Measurements from ENCODE around the gene SMO.
"Not testable (repeated sequence)": the region's sequence is repeated elsewhere in the genome, so short reads cannot be mapped to it uniquely, and the experiment has no call there.

SMO gene

GRCh38 chr7:129169686-129170440, 18.6 kb upstream of the SMO start:
- no peak for DNase-seq (ENCODE audit: low read depth)

DNA sequence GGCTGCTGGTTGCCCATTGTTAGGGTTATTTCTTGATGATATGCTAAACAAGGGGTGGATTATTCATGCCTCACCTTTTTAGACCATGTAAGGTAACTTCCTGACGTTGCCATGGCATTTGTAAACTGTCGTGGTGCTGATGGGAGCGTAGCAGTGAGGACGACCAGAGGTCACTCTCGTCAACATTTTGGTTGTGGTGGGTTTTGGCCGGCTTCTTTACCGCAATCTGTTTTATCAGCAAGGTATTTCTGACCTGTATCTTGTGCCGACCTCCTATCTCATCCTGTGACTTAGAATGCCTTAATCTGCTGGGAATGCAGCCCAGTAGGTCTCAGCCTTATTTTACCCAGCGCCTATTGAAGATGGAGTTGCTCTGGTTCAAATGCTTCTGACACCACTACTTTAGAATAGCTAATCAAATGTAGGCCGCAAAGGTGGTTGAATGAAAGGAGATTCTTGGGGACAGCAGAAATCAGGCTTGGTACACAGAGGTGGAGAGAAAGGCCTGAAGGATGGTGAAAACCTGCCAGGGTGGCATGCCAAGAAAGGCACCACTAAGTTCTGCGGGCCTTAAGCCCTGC, 17.9 kb upstream of the SMO start:
- DNase-seq (ENCODE audit: low read depth): no peak

GRCh38 chr7:129173861-129174260, 14.6 kb upstream of the SMO start:
- not testable (repeated sequence) for DNase-seq (ENCODE audit: low read depth)

DNA sequence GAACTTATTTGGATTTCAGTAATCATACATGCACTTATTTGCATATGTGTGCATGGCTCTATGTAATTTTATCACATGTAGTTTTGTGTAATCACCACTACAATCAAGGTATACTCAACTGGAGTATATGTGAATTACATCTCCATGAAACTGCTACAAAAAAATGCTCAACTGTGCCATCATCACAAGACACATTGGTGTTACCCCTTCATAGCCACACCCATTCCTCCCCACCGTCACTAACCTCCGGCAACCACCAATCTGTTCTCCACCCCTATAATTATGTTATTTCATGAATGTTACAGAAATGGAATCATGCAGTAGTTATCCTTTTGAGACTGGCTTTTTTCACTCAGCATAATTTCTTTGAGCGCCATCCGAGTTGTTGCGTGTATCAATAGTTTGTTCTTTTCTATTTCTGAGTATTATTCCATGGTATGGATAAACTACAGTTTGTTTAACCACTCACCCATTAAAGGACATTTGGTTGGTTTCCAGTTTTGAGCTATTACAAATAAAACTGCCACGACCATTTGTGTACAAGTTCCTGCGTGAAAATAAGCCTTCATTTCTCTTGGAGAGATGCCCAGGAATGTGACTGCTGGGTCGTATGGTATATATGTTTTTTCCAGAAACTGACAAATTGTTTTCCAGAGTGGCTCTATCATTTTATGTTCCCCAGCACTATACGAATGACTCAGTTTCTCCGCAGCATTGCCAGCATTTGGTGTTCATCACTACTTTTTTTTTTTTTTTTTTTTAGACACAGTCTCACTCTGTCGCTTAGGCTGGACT, 11.3 kb upstream of the SMO start:
- no peak for DNase-seq (ENCODE audit: low read depth)

DNA sequence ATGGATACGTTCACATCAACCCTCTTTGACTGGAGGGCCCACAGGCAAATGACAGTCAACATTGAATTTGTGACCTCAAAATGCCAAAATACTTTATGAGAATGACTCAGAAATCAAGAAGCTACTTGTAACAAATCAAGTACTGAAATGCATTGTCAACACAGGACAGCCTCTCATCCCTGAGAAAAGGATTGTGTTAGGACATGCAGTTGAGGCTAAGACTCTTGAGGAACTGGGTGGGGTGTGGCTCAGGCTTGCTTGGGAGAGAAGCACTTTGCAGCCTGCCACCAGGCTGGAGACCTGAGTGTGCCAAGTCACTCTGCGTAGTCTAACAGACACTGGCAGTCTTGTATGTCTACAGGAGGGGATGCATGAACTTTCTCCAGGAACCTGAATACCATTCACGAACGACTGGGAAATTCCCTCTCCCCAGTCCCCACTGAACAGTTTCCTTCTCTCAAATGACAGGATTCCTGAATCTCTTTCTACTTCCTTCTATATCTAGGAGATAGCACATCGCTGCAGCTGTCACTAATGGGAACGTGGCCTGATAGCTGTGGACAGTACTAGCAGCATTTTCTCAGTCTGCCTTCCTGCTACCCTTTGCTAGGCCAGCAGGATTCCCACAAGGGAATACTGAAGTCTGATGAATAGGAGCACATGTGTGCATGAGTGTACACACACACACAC, 3.3 kb upstream of the SMO start:
- DNase-seq (ENCODE audit: low read depth): no peak

DNA sequence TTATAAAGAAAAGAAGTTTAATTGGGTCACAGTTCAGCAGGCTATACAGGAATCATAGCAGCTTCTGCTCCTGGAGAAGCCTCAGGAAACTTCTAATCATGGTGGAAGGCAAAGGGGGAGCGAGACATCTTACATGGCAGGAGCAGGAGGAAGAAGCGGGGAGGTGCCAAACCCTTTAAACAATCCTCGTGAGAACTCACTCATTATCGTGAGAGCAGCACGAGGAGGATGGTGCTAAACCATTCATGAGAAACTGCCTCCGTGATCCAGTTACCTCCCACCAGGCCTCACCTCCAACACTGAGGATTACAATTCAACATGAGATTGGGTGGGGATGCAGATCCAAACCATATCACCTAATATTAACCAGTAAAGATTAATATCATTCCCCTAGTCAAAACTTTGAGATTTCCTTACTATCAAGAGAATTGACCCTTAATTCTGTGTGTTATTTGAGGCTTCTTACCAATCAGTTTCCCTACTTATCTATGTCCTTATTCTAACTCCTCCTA, 1.6 kb upstream of the SMO start:
- DNase-seq (ENCODE audit: low read depth): no peak

DNA sequence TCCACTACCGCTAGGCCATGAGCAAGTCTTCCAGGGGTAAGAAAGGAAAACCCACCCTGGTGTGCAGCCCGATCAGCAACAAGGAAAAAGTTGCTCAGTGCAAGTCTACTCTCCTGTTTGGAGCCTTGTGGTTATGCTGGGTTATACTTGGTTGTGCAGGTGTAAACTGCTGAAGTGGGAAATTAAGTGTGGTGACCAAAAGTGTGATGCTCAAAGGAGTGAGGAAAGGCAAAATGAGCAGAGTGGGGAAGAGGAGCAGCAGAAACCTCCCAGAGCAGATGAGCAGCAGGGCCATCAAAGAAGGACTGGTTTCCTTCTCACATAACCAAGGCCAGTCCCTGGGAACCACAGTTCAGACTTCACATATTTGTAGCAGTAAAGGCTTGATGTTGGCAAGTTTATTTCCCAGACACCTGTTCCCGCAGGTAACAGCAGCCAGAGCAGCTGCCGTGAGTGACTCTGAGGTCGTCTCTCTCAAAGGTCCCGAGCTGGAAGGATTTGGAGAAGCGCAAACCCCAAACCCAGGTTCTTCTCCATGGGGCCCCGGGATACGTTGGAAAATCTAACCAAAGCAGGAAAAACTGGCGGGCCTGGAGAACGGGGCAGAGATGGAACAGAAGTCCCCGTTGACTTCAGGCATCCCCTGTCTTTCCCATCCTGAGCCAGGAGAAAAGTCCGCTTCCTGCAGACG, 607 bp upstream of the SMO start:
- DNase-seq (ENCODE audit: low read depth): no peak

DNA sequence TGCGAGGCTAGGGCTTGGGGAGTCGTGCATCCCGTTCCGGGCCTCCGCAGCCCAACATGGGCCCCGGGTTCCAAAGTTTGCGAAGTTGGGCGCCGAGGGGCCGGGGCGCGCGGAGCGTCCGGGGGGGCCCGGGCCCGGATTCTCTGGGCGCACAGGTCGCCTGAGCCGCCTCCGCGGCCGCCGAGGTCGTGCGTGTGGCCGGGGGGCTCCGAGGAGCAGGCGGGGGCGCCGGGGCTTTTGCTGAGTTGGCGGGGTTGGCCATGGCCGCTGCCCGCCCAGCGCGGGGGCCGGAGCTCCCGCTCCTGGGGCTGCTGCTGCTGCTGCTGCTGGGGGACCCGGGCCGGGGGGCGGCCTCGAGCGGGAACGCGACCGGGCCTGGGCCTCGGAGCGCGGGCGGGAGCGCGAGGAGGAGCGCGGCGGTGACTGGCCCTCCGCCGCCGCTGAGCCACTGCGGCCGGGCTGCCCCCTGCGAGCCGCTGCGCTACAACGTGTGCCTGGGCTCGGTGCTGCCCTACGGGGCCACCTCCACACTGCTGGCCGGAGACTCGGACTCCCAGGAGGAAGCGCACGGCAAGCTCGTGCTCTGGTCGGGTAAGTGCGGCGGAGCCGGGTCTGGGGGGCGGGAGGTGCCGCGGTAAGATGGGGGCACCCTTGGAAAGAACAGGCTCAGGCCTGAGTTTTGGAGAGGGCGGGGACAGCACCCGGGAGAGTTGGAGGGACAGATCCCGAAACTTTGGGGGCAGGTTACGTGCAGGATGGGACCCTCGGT, 643 bp downstream of the SMO start:
- no peak for DNase-seq (ENCODE audit: low read depth)

GRCh38 chr7:129189661-129190310, 1.4 kb downstream of the SMO start:
- no peak for DNase-seq (ENCODE audit: low read depth)

- no peak for DNase-seq (ENCODE audit: low read depth)
These were observed 2.8 kb downstream of the SMO start for GRCh38 chr7:129191272-129191671.

GRCh38 chr7:129193892-129194291, 5.5 kb downstream of the SMO start:
- DNase-seq (ENCODE audit: low read depth): no peak

- DNase-seq (ENCODE audit: low read depth): no peak
These were observed 9.3 kb downstream of the SMO start for GRCh38 chr7:129197771-129198170.

DNA sequence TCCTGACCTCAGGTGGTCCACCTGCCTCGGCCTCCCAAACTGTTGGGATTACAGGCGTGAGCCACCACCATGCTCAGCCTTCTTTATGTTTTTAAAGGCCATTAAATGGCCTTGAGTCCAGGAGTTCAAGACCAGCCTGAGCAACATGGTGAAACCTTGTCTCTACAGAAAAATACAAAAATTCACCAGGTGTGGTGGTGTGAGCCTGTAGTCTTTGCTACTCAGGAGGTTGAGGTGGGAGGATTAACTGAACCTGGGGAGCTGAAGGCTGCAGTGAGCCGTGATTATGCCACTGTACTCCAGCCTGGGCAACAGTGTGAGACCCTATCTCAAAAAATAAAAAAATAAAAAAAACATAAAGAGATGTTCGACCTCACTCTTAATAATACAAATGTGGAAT, 11.0 kb downstream of the SMO start:
- no peak for DNase-seq (ENCODE audit: low read depth)

- DNase-seq (ENCODE audit: low read depth): no peak
These were observed 13.8 kb downstream of the SMO start for GRCh38 chr7:129202058-129202777.

DNA sequence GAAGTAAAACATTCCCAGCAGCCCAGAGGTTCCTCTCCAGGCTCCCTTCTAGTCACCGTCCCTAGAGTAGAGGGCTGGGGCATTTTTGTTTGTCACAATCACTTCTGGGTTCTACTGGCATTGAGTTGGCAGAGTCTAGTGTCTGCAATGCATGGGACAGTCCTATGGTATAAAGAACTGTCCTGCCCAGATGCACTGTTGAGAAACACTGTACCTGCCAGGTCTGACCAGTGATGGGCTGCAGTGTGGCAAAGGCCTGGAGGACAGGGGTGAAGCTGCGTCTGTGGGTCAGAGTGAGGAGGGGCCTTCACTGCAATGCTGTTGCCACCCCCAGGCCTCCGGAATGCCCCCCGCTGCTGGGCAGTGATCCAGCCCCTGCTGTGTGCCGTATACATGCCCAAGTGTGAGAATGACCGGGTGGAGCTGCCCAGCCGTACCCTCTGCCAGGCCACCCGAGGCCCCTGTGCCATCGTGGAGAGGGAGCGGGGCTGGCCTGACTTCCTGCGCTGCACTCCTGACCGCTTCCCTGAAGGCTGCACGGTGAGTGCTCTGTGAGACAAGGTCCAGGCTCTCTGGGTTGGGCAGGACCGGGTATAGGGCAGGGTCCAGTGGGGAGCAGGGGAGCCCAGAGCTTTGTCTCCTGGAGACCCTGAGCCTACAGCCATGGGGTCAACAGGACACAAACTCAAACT, 14.8 kb downstream of the SMO start:
- no peak for DNase-seq (ENCODE audit: low read depth)

DNA sequence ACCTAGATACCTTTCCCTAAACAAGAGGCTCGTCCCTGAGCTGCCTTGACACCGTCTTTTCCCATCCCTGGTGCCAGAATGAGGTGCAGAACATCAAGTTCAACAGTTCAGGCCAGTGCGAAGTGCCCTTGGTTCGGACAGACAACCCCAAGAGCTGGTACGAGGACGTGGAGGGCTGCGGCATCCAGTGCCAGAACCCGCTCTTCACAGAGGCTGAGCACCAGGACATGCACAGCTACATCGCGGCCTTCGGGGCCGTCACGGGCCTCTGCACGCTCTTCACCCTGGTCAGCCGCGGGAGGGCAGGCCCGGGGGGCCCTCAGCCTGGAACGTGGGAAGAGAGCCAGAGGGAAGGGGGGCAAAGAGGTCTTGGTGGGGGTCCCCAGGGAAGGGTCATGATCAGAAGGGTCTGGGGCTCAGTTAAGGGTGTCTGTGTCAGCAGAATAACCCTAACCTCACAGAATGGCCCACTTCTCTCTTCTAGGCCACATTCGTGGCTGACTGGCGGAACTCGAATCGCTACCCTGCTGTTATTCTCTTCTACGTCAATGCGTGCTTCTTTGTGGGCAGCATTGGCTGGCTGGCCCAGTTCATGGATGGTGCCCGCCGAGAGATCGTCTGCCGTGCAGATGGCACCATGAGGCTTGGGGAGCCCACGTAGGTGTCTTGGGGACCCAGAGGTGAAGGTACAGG, 16.8 kb downstream of the SMO start:
- DNase-seq (ENCODE audit: low read depth): no peak

DNA sequence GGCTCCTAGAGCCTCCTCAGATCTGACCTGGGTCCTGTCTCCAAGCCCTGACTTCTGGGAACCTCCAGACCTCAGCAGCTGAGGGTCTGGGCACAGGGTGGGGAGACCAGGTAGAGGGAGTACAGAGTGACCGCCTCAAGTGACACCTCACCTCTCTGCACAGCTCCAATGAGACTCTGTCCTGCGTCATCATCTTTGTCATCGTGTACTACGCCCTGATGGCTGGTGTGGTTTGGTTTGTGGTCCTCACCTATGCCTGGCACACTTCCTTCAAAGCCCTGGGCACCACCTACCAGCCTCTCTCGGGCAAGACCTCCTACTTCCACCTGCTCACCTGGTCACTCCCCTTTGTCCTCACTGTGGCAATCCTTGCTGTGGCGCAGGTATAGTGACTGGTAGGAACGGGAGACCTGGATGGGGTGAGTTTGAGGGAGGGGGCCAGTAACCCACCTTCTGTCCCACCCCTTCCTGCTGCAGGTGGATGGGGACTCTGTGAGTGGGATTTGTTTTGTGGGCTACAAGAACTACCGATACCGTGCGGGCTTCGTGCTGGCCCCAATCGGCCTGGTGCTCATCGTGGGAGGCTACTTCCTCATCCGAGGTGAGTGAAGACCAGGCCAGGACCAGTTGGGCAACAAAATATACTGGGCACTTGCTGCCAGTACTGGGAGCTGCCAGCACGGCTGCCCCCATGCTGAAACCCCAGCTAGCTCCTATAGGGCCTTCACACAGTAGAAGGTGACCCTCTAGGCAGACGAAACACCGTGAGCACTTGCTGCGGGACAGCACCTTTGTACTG, 17.8 kb downstream of the SMO start:
- DNase-seq (ENCODE audit: low read depth): no peak

- no peak for DNase-seq (ENCODE audit: low read depth)
These were observed 20.2 kb downstream of the SMO start for GRCh38 chr7:129208667-129209066.
